H9 (cell line): Measurements from ENCODE around the gene SIGLEC14. TPM values are rescaled to one million over a fixed set of nuclear protein-coding genes. Genes with fewer than 3 reads are reported as not detected.

Experiments used
- DNase-seq: peaks from one replicate; pipeline ENCODE4 v3.0.0-alpha.2; 2017
- H2AFZ ChIP-seq: one replicate; pipeline ENCODE4 v1.6.1; 2013; ENCODE audit warnings: mild to moderate bottlenecking, low read length, control low read depth, moderate library complexity
- H2AK5ac ChIP-seq: 2 replicates; pipeline ENCODE4 v1.6.1; 2013; ENCODE audit warnings: low read length, control low read depth, mixed read lengths; ENCODE audit not compliant: insufficient read length
- H2BK120ac ChIP-seq: one replicate; pipeline ENCODE4 v1.6.1; 2013; ENCODE audit warnings: low read depth, mild to moderate bottlenecking, low read length, control low read depth, inconsistent platforms; ENCODE audit not compliant: poor library complexity, severe bottlenecking
- H2BK12ac ChIP-seq: 2 replicates; pipeline ENCODE4 v1.6.1; 2013; ENCODE audit warnings: low read length, control low read depth, mixed read lengths, low read depth; ENCODE audit not compliant: insufficient read length
- H2BK15ac ChIP-seq: 2 replicates; pipeline ENCODE4 v1.6.1; 2013; ENCODE audit warnings: low read depth, low read length, control low read depth
- H2BK20ac ChIP-seq: one replicate; pipeline ENCODE4 v1.6.1; 2013; ENCODE audit warnings: low read depth, mild to moderate bottlenecking, low read length, control low read depth, inconsistent platforms; ENCODE audit not compliant: poor library complexity, severe bottlenecking
- H2BK5ac ChIP-seq: 2 replicates; pipeline ENCODE4 v1.6.1; 2013; ENCODE audit warnings: low read length, control low read depth, mixed read lengths; ENCODE audit not compliant: insufficient read length
- H3K14ac ChIP-seq: 2 replicates; pipeline ENCODE4 v1.6.1; 2013; ENCODE audit warnings: low read length, control low read depth; ENCODE audit not compliant: insufficient read depth
- H3K18ac ChIP-seq: 2 replicates; pipeline ENCODE4 v1.6.1; 2013; ENCODE audit warnings: low read depth, mild to moderate bottlenecking, mixed read lengths, low read length, control low read depth; ENCODE audit not compliant: insufficient read length
- H3K23ac ChIP-seq: 2 replicates; pipeline ENCODE4 v1.6.1; 2013; ENCODE audit warnings: low read length, control low read depth, mixed read lengths, low read depth; ENCODE audit not compliant: insufficient read length
- H3K23me2 ChIP-seq: 2 replicates; pipeline ENCODE4 v1.6.1; 2013; ENCODE audit warnings: low read depth, mild to moderate bottlenecking, mixed read lengths, low read length, control low read depth; ENCODE audit not compliant: insufficient read length, poor library complexity, severe bottlenecking
- H3K27ac ChIP-seq: 2 replicates; pipeline ENCODE4 v1.5.1; 2013; ENCODE audit warnings: low read length, control low read depth, mixed read lengths, low read depth; ENCODE audit not compliant: insufficient read length
- H3K27me3 ChIP-seq: 2 replicates; pipeline ENCODE4 v1.6.1; 2013; ENCODE audit warnings: low read length, control low read depth, inconsistent platforms; ENCODE audit not compliant: insufficient read depth
- H3K4ac ChIP-seq: 2 replicates; pipeline ENCODE4 v1.6.1; 2013; ENCODE audit warnings: low read depth, mild to moderate bottlenecking, control low read depth, inconsistent platforms, low read length, moderate library complexity
- H3K4me1 ChIP-seq: 2 replicates; pipeline ENCODE4 v1.6.1; 2013; ENCODE audit warnings: low read length, control low read depth, inconsistent platforms; ENCODE audit not compliant: insufficient read depth
- H3K4me2 ChIP-seq: 2 replicates; pipeline ENCODE4 v1.6.1; 2013; ENCODE audit warnings: low read length, control low read depth, mixed read lengths; ENCODE audit not compliant: insufficient read length, insufficient read depth
- H3K56ac ChIP-seq: 2 replicates; pipeline ENCODE4 v1.6.1; 2013; ENCODE audit warnings: low read depth, mild to moderate bottlenecking, mixed read lengths, low read length, control low read depth; ENCODE audit not compliant: insufficient read length
- H3K79me1 ChIP-seq: 2 replicates; pipeline ENCODE4 v1.6.1; 2013; ENCODE audit warnings: low read depth, mild to moderate bottlenecking, moderate library complexity, low read length, control low read depth, inconsistent platforms; ENCODE audit not compliant: insufficient read depth, poor library complexity, severe bottlenecking
- H3K79me2 ChIP-seq: 2 replicates; pipeline ENCODE4 v1.6.1; 2013; ENCODE audit warnings: low read length, control low read depth, inconsistent platforms; ENCODE audit not compliant: insufficient read depth
- H3K9ac ChIP-seq: 2 replicates; pipeline ENCODE4 v1.6.1; 2013; ENCODE audit warnings: low read length, control low read depth, mixed read lengths; ENCODE audit not compliant: insufficient read length; ENCODE audit errors: extremely low read depth
- H3K9me3 ChIP-seq: one replicate; pipeline ENCODE4 v1.6.1; 2013; ENCODE audit warnings: low read depth, low read length, inconsistent platforms; ENCODE audit not compliant: control insufficient read depth
- H3T11ph ChIP-seq: one replicate; pipeline ENCODE4 v1.6.1; 2013; ENCODE audit warnings: mild to moderate bottlenecking, low read length, control low read depth, inconsistent platforms
- H4K20me1 ChIP-seq: one replicate; pipeline ENCODE4 v1.6.1; 2013; ENCODE audit not compliant: control insufficient read depth, insufficient read length, insufficient read depth
- H4K5ac ChIP-seq: 2 replicates; pipeline ENCODE4 v1.6.1; 2013; ENCODE audit warnings: low read depth, mild to moderate bottlenecking, mixed read lengths, low read length, control low read depth; ENCODE audit not compliant: insufficient read length
- H4K8ac ChIP-seq: replicated peaks from 2 replicates; pipeline ENCODE4 v1.6.1; 2013; ENCODE audit warnings: low read length, control low read depth, mixed read lengths, low read depth; ENCODE audit not compliant: insufficient read length
- H4K91ac ChIP-seq: 2 replicates; pipeline ENCODE4 v1.6.1; 2013; ENCODE audit warnings: low read depth, mild to moderate bottlenecking, moderate library complexity, mixed read lengths, low read length, control low read depth; ENCODE audit not compliant: insufficient read length
- H3K27ac Mint-ChIP-seq, 3 experiments: 2 replicates in 2 of 3; 3 replicates in 1 of 3; pipeline ENCODE4 v1.8.0; 2020 to 2021; ENCODE audit warnings: mixed read lengths in 3 of 3, mild to moderate bottlenecking in 1 of 3, moderate library complexity in 1 of 3
- H3K27me3 Mint-ChIP-seq: 2 replicates; pipeline ENCODE4 v1.8.0; 2021; ENCODE audit warnings: low read depth, mild to moderate bottlenecking, moderate library complexity, mixed read lengths
- H3K36me3 Mint-ChIP-seq, 3 experiments: 2 replicates in 2 of 3; 3 replicates in 1 of 3; pipeline ENCODE4 v1.8.0; 2020 to 2021; ENCODE audit warnings: low read depth in 3 of 3, mixed read lengths in 3 of 3; ENCODE audit not compliant: insufficient read depth in 1 of 3
- H3K4me1 Mint-ChIP-seq, 2 experiments: 2 replicates each; pipeline ENCODE4 v1.8.0; 2020; ENCODE audit warnings: mixed read lengths in 2 of 2
- H3K4me3 Mint-ChIP-seq, 2 experiments: 2 replicates in 1 of 2; 3 replicates in 1 of 2; pipeline ENCODE4 v1.8.0; 2020 to 2021; ENCODE audit warnings: mild to moderate bottlenecking in 2 of 2, mixed read lengths in 2 of 2, moderate library complexity in 1 of 2
- H3K9me3 Mint-ChIP-seq, 2 experiments: 2 replicates in 1 of 2; 3 replicates in 1 of 2; pipeline ENCODE4 v1.8.0; 2020; ENCODE audit warnings: mild to moderate bottlenecking in 2 of 2, mixed read lengths in 2 of 2, moderate library complexity in 1 of 2
- CTCF ChIP-seq: fragments of 200-600 bp; sonication (generic); conservative IDR thresholded peaks from 3 replicates; pipeline ENCODE4 v1.8.0; 2021; ENCODE audit warnings: antibody characterized with exemption, mild to moderate bottlenecking
- WGBS: extraction: QIAGEN DNeasy Blood & Tissue Kit; methylation state at CpG from one replicate; pipeline ENCODE4 v1.1.7; 2013; ENCODE audit warnings: missing lambda C conversion rate, low lambda C conversion rate, mixed read lengths; ENCODE audit not compliant: insufficient read length; ENCODE audit errors: extremely low coverage; 5-methylcytosine and 5-hydroxymethylcytosine counted together
- total RNA-seq: library from RNA; stranded (reverse); gene quantifications from 2 replicates; pipeline ENCODE4 v1.2.1, GENCODE V29; 2021

Gene SIGLEC14
- total RNA-seq, 1 experiment from 2014 or later, result not detected

DNA sequence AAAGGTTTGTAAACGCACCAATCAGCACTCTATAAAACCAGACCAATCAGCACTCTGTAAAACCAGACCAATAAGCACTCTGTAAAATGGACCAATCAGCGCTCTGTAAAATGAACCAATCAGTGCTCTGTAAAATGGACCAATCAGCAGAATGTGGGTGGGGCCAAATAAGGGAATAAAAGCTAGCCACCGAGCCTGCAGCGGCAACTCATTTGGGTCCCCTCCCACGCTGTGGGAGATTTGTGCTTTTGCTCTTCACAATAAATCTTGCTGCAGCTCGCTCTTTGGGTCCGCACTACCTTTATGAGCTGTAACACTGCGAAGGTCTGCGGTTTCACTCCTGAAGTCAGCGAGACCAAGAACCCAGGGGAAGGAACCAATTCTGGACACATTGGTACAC is 47.5 kb downstream of the SIGLEC14 start:
- Histone ChIP-seq H4K91ac (no peak overlapping the region), H4K20me1 (no peaks in the 10 kb centered on the region), H2BK20ac (no peak overlapping the region), H3K79me1 (no peaks in the 10 kb centered on the region), H3K4me2 (no peak overlapping the region), H3K79me2 (no peaks in the 10 kb centered on the region), H2BK15ac (no peak overlapping the region), H2AFZ (no peak overlapping the region), H3K4ac (no peak overlapping the region), H2BK120ac (no peak overlapping the region), H3K9ac (no peak overlapping the region), H3K4me1 (no peaks in the 10 kb centered on the region; the same call in 1 of the 2 replicates), H2BK12ac (no peak overlapping the region), H3K56ac (no peak overlapping the region), H4K5ac (no peak overlapping the region), H3K23me2 (peaks cover 9% of the 10 kb centered on the region), H4K8ac (no peak overlapping the region), H2AK5ac (no peak overlapping the region), H3K18ac (no peak overlapping the region), H3K14ac (no peak overlapping the region), H3K9me3 (no peaks in the 10 kb centered on the region), H3K27me3 (no peaks in the 10 kb centered on the region), H3K27ac (no peak overlapping the region), H3T11ph (no peak overlapping the region), H2BK5ac (no peak overlapping the region), H3K23ac (no peak overlapping the region)
- DNase-seq, result no peak
- Mint-ChIP-seq H3K36me3 (peaks cover 0 to 5% (median 4%) of the 10 kb centered on the region in 3 experiments; a peak in 2 of 7 replicates), H3K27me3 (peaks cover 6% of the 10 kb centered on the region), H3K27ac (no peak overlapping the region), H3K4me3 (no peak overlapping the region), H3K4me1 (peaks cover 6 to 7% of the 10 kb centered on the region in 2 experiments; a peak in 3 of 4 replicates), H3K9me3 (peaks cover 48 to 61% of the 10 kb centered on the region in 2 experiments)
- TF ChIP-seq CTCF, result no peak
- no CpG with 5 or more reads among the region's 10 CpGs for WGBS
